H1 (cell line): ENCODE results near the gene GAK. TPM values are rescaled to one million over a fixed set of nuclear protein-coding genes. Genes with fewer than 3 reads are reported as not detected.

ENCODE experiments used
- CTCF ChIA-PET: fragments of 300-600 bp; sonication (Branson Sonifier 250); formaldehyde crosslinking; loops from one replicate; lab custom pipeline; 2021; ENCODE audit not compliant: partially characterized antibody; lab: Charles Lee
- POLR2A ChIA-PET: fragments of 300-600 bp; sonication (Branson Sonifier 250); formaldehyde crosslinking; loops from one replicate; lab custom pipeline; 2021; ENCODE audit warnings: inconsistent platforms; ENCODE audit not compliant: partially characterized antibody; lab: Charles Lee
- DNase-seq, 2 experiments: peaks; one replicate each; pipeline versions ENCODE4 v3.0.0 to v3.0.0-alpha.2; 2010 to 2022; ENCODE audit warnings: low spot score in 2 of 2, low read depth in 1 of 2, mixed read lengths in 1 of 2
- FAIRE-seq: peaks from 2 replicates; lab custom pipeline; 2011; peaks lifted over from hg19 to GRCh38; lab: Jason Lieb, UNC
- H2AFZ ChIP-seq: 2 replicates; pipeline ENCODE4 v1.8.1; 2012; ENCODE audit warnings: low read length, inconsistent platforms
- H2AK5ac ChIP-seq: 2 replicates; pipeline ENCODE4 v1.6.1; 2013; ENCODE audit warnings: low read depth, low read length
- H2BK120ac ChIP-seq: replicated peaks from 2 replicates; pipeline ENCODE3; 2013; ENCODE audit warnings: low read depth, low read length, inconsistent platforms
- H2BK12ac ChIP-seq: 2 replicates; pipeline ENCODE4 v1.6.1; 2013; ENCODE audit warnings: low read depth, low read length
- H2BK15ac ChIP-seq: 2 replicates; pipeline ENCODE4 v1.6.1; 2013; ENCODE audit warnings: low read length
- H2BK20ac ChIP-seq: 2 replicates; pipeline ENCODE4 v1.6.1; 2013; ENCODE audit warnings: low read length
- H2BK5ac ChIP-seq: 2 replicates; pipeline ENCODE4 v1.6.1; 2013; ENCODE audit warnings: low read depth, low read length
- H3K14ac ChIP-seq: 2 replicates; pipeline ENCODE4 v1.6.1; 2013; ENCODE audit warnings: inconsistent platforms; ENCODE audit not compliant: insufficient read length
- H3K18ac ChIP-seq: 2 replicates; pipeline ENCODE4 v1.6.1; 2013; ENCODE audit warnings: low read length; ENCODE audit errors: extremely low read depth
- H3K23ac ChIP-seq: 2 replicates; pipeline ENCODE4 v1.6.1; 2013; ENCODE audit warnings: inconsistent platforms; ENCODE audit not compliant: insufficient read length
- H3K23me2 ChIP-seq: 2 replicates; pipeline ENCODE4 v1.6.1; 2013; ENCODE audit warnings: low read depth, low read length
- H3K27ac ChIP-seq: 2 replicates; pipeline ENCODE4 v1.6.1; 2011; ENCODE audit warnings: low read depth, low read length, inconsistent platforms
- H3K27me3 ChIP-seq, 4 experiments: replicated peaks in 1 of 4; 1 replicate in 1 of 4; 2 replicates in 3 of 4; pipeline versions ENCODE4 v1.6.1 to v1.8.1; 2011 to 2013; ENCODE audit warnings: low read length in 3 of 4, mild to moderate bottlenecking in 3 of 4, inconsistent platforms in 2 of 4, mixed read lengths in 2 of 4, moderate library complexity in 1 of 4; ENCODE audit not compliant: control insufficient read depth in 3 of 4, insufficient read depth in 3 of 4; ENCODE audit errors: extremely low read depth in 1 of 4
- H3K36me3 ChIP-seq, 4 experiments: 2 replicates each; pipeline versions ENCODE4 v1.6.1 to v1.8.1; 2011 to 2013; ENCODE audit warnings: mild to moderate bottlenecking in 4 of 4, low read length in 3 of 4, moderate library complexity in 2 of 4, control low read depth in 1 of 4, inconsistent platforms in 1 of 4; ENCODE audit not compliant: insufficient read depth in 4 of 4, control insufficient read depth in 2 of 4
- H3K4ac ChIP-seq: replicated peaks from 2 replicates; pipeline ENCODE3; 2013; ENCODE audit warnings: low read length, low read depth, mixed read lengths, inconsistent platforms; ENCODE audit not compliant: insufficient read length
- H3K4me1 ChIP-seq, 4 experiments: replicated peaks in 1 of 4; 1 replicate in 1 of 4; 2 replicates in 3 of 4; pipeline versions ENCODE4 v1.6.1 to v1.8.1; 2011 to 2013; ENCODE audit warnings: low read length in 3 of 4, inconsistent platforms in 2 of 4, mixed read lengths in 1 of 4; ENCODE audit not compliant: insufficient read depth in 4 of 4, control insufficient read depth in 3 of 4
- H3K4me2 ChIP-seq, 2 experiments: 2 replicates each; pipeline versions ENCODE4 v1.6.1 to v1.8.1; 2011 to 2013; ENCODE audit warnings: low read depth in 2 of 2, low read length in 2 of 2, control low read depth in 1 of 2, inconsistent platforms in 1 of 2, mild to moderate bottlenecking in 1 of 2; ENCODE audit not compliant: insufficient read depth in 1 of 2
- H3K4me3 ChIP-seq, 4 experiments: fragments of 200-600, 300-600 bp in 1 of 4; sonication (generic), shearing (Covaris generic), sonication (Bioruptor Twin) in 1 of 4; 2 replicates each; pipeline versions ENCODE4 v1.5.1 to v1.8.1; 2011 to 2016; ENCODE audit warnings: low read length in 4 of 4, low read depth in 3 of 4, control low read depth in 2 of 4, inconsistent platforms in 2 of 4, mild to moderate bottlenecking in 2 of 4, mixed read lengths in 1 of 4, moderate library complexity in 1 of 4; ENCODE audit not compliant: insufficient read depth in 2 of 4; ENCODE audit errors: extremely low read depth in 1 of 4
- H3K56ac ChIP-seq: replicated peaks from 2 replicates; pipeline ENCODE3; 2013; ENCODE audit warnings: low read depth, mild to moderate bottlenecking, mixed read lengths, low read length, inconsistent platforms; ENCODE audit not compliant: insufficient read length
- H3K79me1 ChIP-seq: 2 replicates; pipeline ENCODE4 v1.6.1; 2013; ENCODE audit warnings: low read depth, low read length, control low read depth
- H3K79me2 ChIP-seq, 2 experiments: 2 replicates each; pipeline versions ENCODE4 v1.6.1 to v1.8.1; 2012 to 2013; ENCODE audit warnings: low read length in 2 of 2, mild to moderate bottlenecking in 2 of 2, inconsistent platforms in 1 of 2; ENCODE audit not compliant: insufficient read depth in 2 of 2, control insufficient read depth in 1 of 2
- H3K9ac ChIP-seq, 4 experiments: replicated peaks in 1 of 4; 1 replicate in 1 of 4; 2 replicates in 3 of 4; pipeline versions ENCODE4 v1.6.1 to v1.8.1; 2011 to 2013; ENCODE audit warnings: low read depth in 3 of 4, low read length in 3 of 4, control low read depth in 2 of 4, mild to moderate bottlenecking in 2 of 4, moderate library complexity in 2 of 4, inconsistent platforms in 1 of 4; ENCODE audit errors: extremely low read depth in 1 of 4
- H3K9me3 ChIP-seq, 2 experiments: 2 replicates each; pipeline versions ENCODE4 v1.6.1 to v1.8.1; 2012 to 2013; ENCODE audit warnings: mild to moderate bottlenecking in 2 of 2, moderate library complexity in 2 of 2, control low read depth in 1 of 2, inconsistent platforms in 1 of 2, low read depth in 1 of 2, low read length in 1 of 2, mixed read lengths in 1 of 2; ENCODE audit not compliant: insufficient read depth in 2 of 2
- H4K20me1 ChIP-seq, 2 experiments: replicated peaks in 1 of 2; 2 replicates each; pipeline versions ENCODE3 to v1.8.1; 2011 to 2013; ENCODE audit warnings: inconsistent platforms in 2 of 2, low read length in 2 of 2, mild to moderate bottlenecking in 1 of 2; ENCODE audit not compliant: insufficient read depth in 2 of 2, control insufficient read depth in 1 of 2
- H4K5ac ChIP-seq: 2 replicates; pipeline ENCODE4 v1.6.1; 2013; ENCODE audit warnings: low read length, low read depth, mixed read lengths, inconsistent platforms; ENCODE audit not compliant: insufficient read length
- H4K8ac ChIP-seq: 2 replicates; pipeline ENCODE4 v1.8.0; 2013; ENCODE audit warnings: mild to moderate bottlenecking, moderate library complexity, low read length, inconsistent platforms; ENCODE audit not compliant: insufficient read depth; ENCODE audit errors: extremely low read depth
- H4K91ac ChIP-seq: replicated peaks from 2 replicates; pipeline ENCODE3; 2013; ENCODE audit warnings: low read length, mixed read lengths, inconsistent platforms; ENCODE audit not compliant: insufficient read length
- KDM5A ChIP-seq: fragments of 200-600 bp; IDR thresholded peaks from 2 replicates; pipeline ENCODE4 v1.7.1; 2012; ENCODE audit warnings: mild to moderate bottlenecking, low read length, inconsistent platforms, mixed read lengths
- RXRA ChIP-seq: IDR thresholded peaks from 2 replicates; pipeline ENCODE4 v1.6.1; 2011; ENCODE audit warnings: low read depth, mild to moderate bottlenecking, low read length, moderate library complexity; ENCODE audit not compliant: insufficient read depth
- SIX5 ChIP-seq: IDR thresholded peaks from 2 replicates; pipeline ENCODE4 v1.6.1; 2011; ENCODE audit warnings: mild to moderate bottlenecking, low read depth, low read length
- TEAD4 ChIP-seq: IDR thresholded peaks from 2 replicates; pipeline ENCODE4 v1.6.1; 2012; ENCODE audit warnings: low read depth, low read length, inconsistent platforms, mixed read lengths
- WGBS, 2 experiments: shearing (Covaris generic) in 1 of 2; methylation state at CpG; one replicate each; pipeline versions ENCODE4 v1.1.6 to v1.1.7; 2013 to 2015; ENCODE audit warnings: low lambda C conversion rate in 2 of 2, mixed read lengths in 2 of 2, inconsistent platforms in 1 of 2, low coverage in 1 of 2, missing lambda C conversion rate in 1 of 2; ENCODE audit not compliant: insufficient replicate concordance in 2 of 2, insufficient coverage in 1 of 2, insufficient read length in 1 of 2; ENCODE audit errors: extremely low coverage in 1 of 2, missing lambda C conversion rate in 1 of 2; 5-methylcytosine and 5-hydroxymethylcytosine counted together
- polyA plus RNA-seq, 7 experiments: library from polyadenylated mRNA; depleted of rRNA in 3 of 7; stranded (reverse) in 5 of 7; unstranded in 2 of 7; fragments of >200 nt in 5 of 7; fragments of 200-250 nt in 2 of 7; gene quantifications; 1 replicate in 5 of 7; 2 replicates in 1 of 7; 4 replicates in 1 of 7; pipeline versions ENCODE4 v1.2.1 to v1.2.3, GENCODE V29; 2011 to 2013; ENCODE audit warnings: missing spikeins in 2 of 7, mixed read lengths in 2 of 7
- total RNA-seq: library from RNA; stranded (reverse); fragmentation: NEBNext Ultra II Directional; extraction: Animal tissue kit (Norgen Biotek cat#: 25700); gene quantifications from 2 replicates; pipeline ENCODE4 v1.2.1, GENCODE V29; 2021

Gene GAK
- total and polyA plus RNA-seq, 2 of the 8 experiments (the other 6 are each of a cell fraction or from before 2014, with no cell fraction given) = 31.5 to 70.8 TPM

DNA sequence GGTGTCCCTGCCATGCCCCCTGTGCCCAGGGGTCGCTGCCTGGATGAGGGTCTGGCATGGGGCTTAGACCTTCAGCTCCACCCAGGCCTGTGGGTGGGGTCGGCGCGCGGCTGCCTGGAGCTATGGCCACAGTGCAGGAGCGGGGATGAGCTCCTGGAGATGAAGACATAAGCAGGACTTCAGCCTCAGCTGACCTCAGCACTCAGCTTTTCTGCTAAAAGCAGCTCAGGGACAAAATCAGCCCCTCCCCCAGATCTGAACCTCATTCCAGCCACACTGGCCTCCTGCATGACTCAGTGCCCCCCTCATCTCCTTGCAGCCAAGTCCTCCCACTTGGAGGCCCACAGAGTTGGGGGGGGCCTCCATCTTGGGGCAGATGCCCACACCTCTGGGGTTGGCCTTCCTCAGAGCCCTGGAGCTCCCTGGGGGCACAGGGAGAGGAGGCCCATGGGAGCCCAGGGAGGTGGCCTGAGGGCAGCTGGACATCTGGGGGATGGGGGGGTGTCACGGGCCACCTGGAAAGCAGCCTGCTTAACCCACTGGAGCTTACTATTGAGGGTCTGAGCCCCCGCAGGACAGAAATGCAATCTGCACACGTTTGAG, 86.8 kb downstream of the GAK start:
- H4K8ac ChIP-seq = no peak overlapping the region
- H2BK20ac ChIP-seq = no peak overlapping the region
- no peak overlapping the region for H3K4ac ChIP-seq
- no peak overlapping the region for H3K14ac ChIP-seq
- ChIA-PET CTCF (interaction anchor here (0.7 to 1.7 kb wide), 7 partner anchors 17 to 226 kb away, joined by 3 to 10 read pairs (median 3); no protein-coding TSS in a partner anchor), POLR2A (interaction anchor here (0.7 to 1.5 kb wide), 4 partner anchors 18 to 93 kb away, joined by 3 to 4 read pairs (median 3); no protein-coding TSS in a partner anchor)
- WGBS, 2 experiments = 86% methylated on average over 8 of the region's 9 CpGs; no CpG with 5 or more reads in 1 of the 2 experiments
- H3K36me3 ChIP-seq = peaks cover 0 to 3% (median 0%) of the 10 kb centered on the region in 4 experiments; a peak in 2 of 8 replicates
- no peak overlapping the region for H3K27ac ChIP-seq
- no peak overlapping the region for H2AK5ac ChIP-seq
- no peaks in the 10 kb centered on the region for H3K79me2 ChIP-seq
- no peak overlapping the region for H2BK15ac ChIP-seq
- H3K23ac ChIP-seq = no peak overlapping the region
- no peak overlapping the region for H3K4me3 ChIP-seq
- TF ChIP-seq KDM5A (no peak), RXRA (no peak), SIX5 (no peak), TEAD4 (no peak)
- H3K4me2 ChIP-seq = no peak overlapping the region
- no peaks in the 10 kb centered on the region for H3K23me2 ChIP-seq
- H3K18ac ChIP-seq = no peak overlapping the region
- H4K91ac ChIP-seq = no peak overlapping the region
- FAIRE-seq (no peak), DNase-seq (no peak)
- no peak overlapping the region for H3K56ac ChIP-seq
- H3K4me1 ChIP-seq = peaks cover 0 to 4% (median 0%) of the 10 kb centered on the region in 4 experiments; a peak in 1 of 7 replicates
- H2BK120ac ChIP-seq = no peak overlapping the region
- H2BK5ac ChIP-seq = no peak overlapping the region; the same call in 1 of the 2 replicates
- peaks cover 0 to 6% of the 10 kb centered on the region in 2 experiments for H4K20me1 ChIP-seq
- H2AFZ ChIP-seq = no peak overlapping the region
- H2BK12ac ChIP-seq = no peak overlapping the region
- H3K27me3 ChIP-seq = no peaks in the 10 kb centered on the region
- no peak overlapping the region for H4K5ac ChIP-seq
- no peak overlapping the region for H3K9ac ChIP-seq
- H3K9me3 ChIP-seq = no peaks in the 10 kb centered on the region
- no peaks in the 10 kb centered on the region; the same call in 1 of the 2 replicates for H3K79me1 ChIP-seq
